Esophagus squamous epithelium (tissue), 5 donors: ENCODE data around the gene HMCN1. TPM values are rescaled to one million over a fixed set of nuclear protein-coding genes. Genes with fewer than 3 reads are reported as not detected.

Source experiments
- DNase-seq: peaks from one replicate; lab custom pipeline; 2025; lab: John Stamatoyannopoulos, UW
- H3K27ac ChIP-seq, 4 donors: fragments of 200-600 bp; sonication (generic); one replicate each; pipeline ENCODE4 v1.5.1; 2016 to 2019; ENCODE audit warnings: mild to moderate bottlenecking in 1 of 4
- H3K27me3 ChIP-seq, 4 donors: fragments of 200-600 bp; sonication (generic); 1 replicate in 3 of 4; 2 replicates in 1 of 4; pipeline versions ENCODE4 v1.5.1 to v1.6.0; 2017 to 2021; ENCODE audit warnings: antibody characterized with exemption in 1 of 4
- H3K36me3 ChIP-seq, 3 donors: fragments of 200-600 bp; sonication (generic); one replicate each; pipeline ENCODE4 v1.5.1; 2016 to 2019
- H3K4me1 ChIP-seq, 3 donors: fragments of 200-600 bp; sonication (generic); one replicate each; pipeline ENCODE4 v1.5.1; 2017 to 2019
- H3K4me3 ChIP-seq, 4 donors: fragments of 200-600 bp; sonication (generic); 1 replicate in 3 of 4; 2 replicates in 1 of 4; pipeline ENCODE4 v1.5.1; 2016 to 2019; ENCODE audit warnings: mild to moderate bottlenecking in 2 of 4, moderate library complexity in 1 of 4
- H3K9me3 ChIP-seq, 3 donors: fragments of 200-600 bp; sonication (generic); one replicate each; pipeline ENCODE4 v1.5.1; 2016 to 2019
- POLR2A ChIP-seq, 4 donors: fragments of 450-650 bp; IDR thresholded peaks; one replicate each; pipeline ENCODE4 v1.6.1; 2017; ENCODE audit warnings: antibody characterized with exemption in 4 of 4, mild to moderate bottlenecking in 4 of 4, moderate library complexity in 3 of 4
- WGBS, 2 donors: methylation state at CpG; one replicate each; pipeline ENCODE4 v1.1.5; 2018; 5-methylcytosine and 5-hydroxymethylcytosine counted together
- intact Hi-C: fragments of 100-400 bp; cut with DNase I; formaldehyde crosslinking; loops from one replicate; pipeline ENCODE4 v1.15.0; 2022
- total RNA-seq, 4 donors: library from RNA; depleted of rRNA; stranded (reverse); fragments of >200 nt; gene quantifications; one replicate each; pipeline ENCODE4 v1.1.0, GENCODE V29; 2016
- TF ChIP-seq, protein P1 (sequence below), 6 experiments: fragments of 450-650 bp in 4 of 6; fragments of 200-600 bp in 2 of 6; sonication (generic) in 2 of 6; IDR thresholded peaks; one replicate each; pipeline ENCODE4 v1.5.1; 2016 to 2019; ENCODE audit warnings: antibody characterized with exemption in 6 of 6, mild to moderate bottlenecking in 4 of 6, moderate library complexity in 4 of 6
- donor health status: DM: yes; HTN: yes; CAD: no.

HMCN1 gene
- total RNA-seq, 4 donors from 2014 or later: 0.49 to 6.7 (median 3.3) TPM

GRCh38 chr1:186050360-186050759 is 316.2 kb downstream of the HMCN1 start:
- Histone ChIP-seq H3K36me3 (no peaks in the 10 kb centered on the region), H3K4me3 (no peak overlapping the region), H3K27me3 (no peaks in the 10 kb centered on the region), H3K4me1 (no peaks in the 10 kb centered on the region), H3K9me3 (no peaks in the 10 kb centered on the region), H3K27ac (no peak overlapping the region)
- DNase-seq: no peak
- TF ChIP-seq, protein P1, sequence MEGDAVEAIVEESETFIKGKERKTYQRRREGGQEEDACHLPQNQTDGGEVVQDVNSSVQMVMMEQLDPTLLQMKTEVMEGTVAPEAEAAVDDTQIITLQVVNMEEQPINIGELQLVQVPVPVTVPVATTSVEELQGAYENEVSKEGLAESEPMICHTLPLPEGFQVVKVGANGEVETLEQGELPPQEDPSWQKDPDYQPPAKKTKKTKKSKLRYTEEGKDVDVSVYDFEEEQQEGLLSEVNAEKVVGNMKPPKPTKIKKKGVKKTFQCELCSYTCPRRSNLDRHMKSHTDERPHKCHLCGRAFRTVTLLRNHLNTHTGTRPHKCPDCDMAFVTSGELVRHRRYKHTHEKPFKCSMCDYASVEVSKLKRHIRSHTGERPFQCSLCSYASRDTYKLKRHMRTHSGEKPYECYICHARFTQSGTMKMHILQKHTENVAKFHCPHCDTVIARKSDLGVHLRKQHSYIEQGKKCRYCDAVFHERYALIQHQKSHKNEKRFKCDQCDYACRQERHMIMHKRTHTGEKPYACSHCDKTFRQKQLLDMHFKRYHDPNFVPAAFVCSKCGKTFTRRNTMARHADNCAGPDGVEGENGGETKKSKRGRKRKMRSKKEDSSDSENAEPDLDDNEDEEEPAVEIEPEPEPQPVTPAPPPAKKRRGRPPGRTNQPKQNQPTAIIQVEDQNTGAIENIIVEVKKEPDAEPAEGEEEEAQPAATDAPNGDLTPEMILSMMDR (IDR thresholded peaks at IDR 0.05): no peak
- TF ChIP-seq POLR2A (IDR thresholded peaks at IDR 0.05): no peak
- WGBS, 2 donors: 66 to 67% methylated on average over 3 of the region's 3 CpGs
- intact Hi-C loops: no loop called here

DNA sequence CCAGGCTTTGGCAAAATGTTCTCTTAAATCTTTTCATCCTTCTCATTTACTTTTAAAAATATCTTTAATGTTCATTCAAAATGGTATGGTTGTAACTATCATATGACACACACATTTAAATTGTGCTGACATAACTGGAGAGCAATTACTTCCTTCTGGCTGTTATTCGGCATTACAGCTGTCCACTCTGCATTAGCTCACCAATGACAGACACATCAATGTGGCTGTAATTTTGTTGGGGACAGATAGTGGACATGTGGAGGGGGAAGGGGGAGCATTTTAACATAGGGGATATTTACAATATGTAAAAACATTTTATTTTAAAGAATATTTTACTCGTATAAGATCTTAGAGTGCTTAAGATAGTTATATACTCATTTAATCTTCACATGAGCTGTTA is 319.8 kb downstream of the HMCN1 start:
- 66 to 82% methylated on average over 2 of the region's 2 CpGs for WGBS, 2 donors
- Histone ChIP-seq H3K36me3 (no peaks in the 10 kb centered on the region), H3K27ac (no peak overlapping the region), H3K9me3 (no peaks in the 10 kb centered on the region), H3K4me1 (peaks cover 0 to 13% (median 0%) of the 10 kb centered on the region in 3 donors), H3K4me3 (no peak overlapping the region), H3K27me3 (no peaks in the 10 kb centered on the region)
- no peak for TF ChIP-seq POLR2A (IDR thresholded peaks at IDR 0.05)
- TF ChIP-seq, protein P1 (IDR thresholded peaks at IDR 0.05): no peak
- intact Hi-C loops: no loop called here
- no peak for DNase-seq

- TF ChIP-seq, protein P1 (IDR thresholded peaks at IDR 0.05): no peak
- TF ChIP-seq POLR2A (IDR thresholded peaks at IDR 0.05): no peak
- no peak overlapping the region for H3K27ac ChIP-seq
- no peak for DNase-seq
- no peaks in the 10 kb centered on the region for H3K9me3 ChIP-seq
- no peaks in the 10 kb centered on the region for H3K27me3 ChIP-seq
- WGBS, 2 donors: 94 to 98% methylated on average over 2 of the region's 2 CpGs
- intact Hi-C loops: no loop called here
- H3K4me1 ChIP-seq: peaks cover 0 to 22% (median 0%) of the 10 kb centered on the region in 3 donors
- no peak overlapping the region for H3K4me3 ChIP-seq
- no peaks in the 10 kb centered on the region for H3K36me3 ChIP-seq
Measured at GRCh38 chr1:186054932-186055331, 320.7 kb downstream of the HMCN1 start.

DNA sequence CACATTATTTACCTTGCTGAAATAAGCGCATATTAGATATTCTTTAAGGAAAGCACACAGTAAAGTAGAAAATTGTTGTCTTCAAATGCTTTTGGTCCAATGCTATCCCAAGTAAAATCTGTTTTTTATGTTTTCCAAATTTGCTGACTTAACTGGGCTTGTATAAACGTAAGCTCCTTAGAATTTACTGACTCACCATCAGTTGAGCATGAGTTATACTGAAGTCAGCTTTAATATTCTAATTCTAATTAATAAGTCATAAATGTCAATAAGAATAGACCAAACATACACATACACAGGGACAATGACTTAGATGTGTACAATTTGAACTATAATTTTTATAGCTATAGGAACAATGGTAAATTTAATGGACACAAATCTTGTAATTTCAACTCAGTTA is 321.7 kb downstream of the HMCN1 start:
- H3K4me1 ChIP-seq: peaks cover 0 to 31% (median 3%) of the 10 kb centered on the region in 3 donors
- TF ChIP-seq, protein P1 (IDR thresholded peaks at IDR 0.05): no peak
- no peak for TF ChIP-seq POLR2A (IDR thresholded peaks at IDR 0.05)
- intact Hi-C loops: no loop called here
- no peak for DNase-seq
- no peaks in the 10 kb centered on the region for H3K9me3 ChIP-seq
- H3K4me3 ChIP-seq: no peak overlapping the region
- no peak overlapping the region for H3K27ac ChIP-seq
- no peaks in the 10 kb centered on the region for H3K36me3 ChIP-seq
- H3K27me3 ChIP-seq: no peaks in the 10 kb centered on the region
- WGBS, 2 donors: 38 to 51% methylated on average over 2 of the region's 2 CpGs

GRCh38 chr1:186057086-186057485 is 322.9 kb downstream of the HMCN1 start:
- Histone ChIP-seq H3K4me3 (no peak overlapping the region), H3K36me3 (no peaks in the 10 kb centered on the region), H3K4me1 (peaks cover 0 to 31% (median 3%) of the 10 kb centered on the region in 3 donors), H3K27me3 (no peaks in the 10 kb centered on the region), H3K9me3 (no peaks in the 10 kb centered on the region), H3K27ac (no peak overlapping the region)
- intact Hi-C loops: no loop called here
- TF ChIP-seq, protein P1 (IDR thresholded peaks at IDR 0.05): no peak
- TF ChIP-seq POLR2A (IDR thresholded peaks at IDR 0.05): no peak
- 93 to 95% methylated on average over 1 of the region's 1 CpG for WGBS, 2 donors
- no peak for DNase-seq
